Measurements from ENCODE around the gene ACOX3. TPM values are rescaled to one million over a fixed set of nuclear protein-coding genes. Genes with fewer than 3 reads are reported as not detected.
A peak's percentile ranks its signal among the peaks of the same experiment; 100 is the strongest.

The ACOX3 gene
- polyA plus RNA-seq, 1 donor: 15.2 TPM

DNA sequence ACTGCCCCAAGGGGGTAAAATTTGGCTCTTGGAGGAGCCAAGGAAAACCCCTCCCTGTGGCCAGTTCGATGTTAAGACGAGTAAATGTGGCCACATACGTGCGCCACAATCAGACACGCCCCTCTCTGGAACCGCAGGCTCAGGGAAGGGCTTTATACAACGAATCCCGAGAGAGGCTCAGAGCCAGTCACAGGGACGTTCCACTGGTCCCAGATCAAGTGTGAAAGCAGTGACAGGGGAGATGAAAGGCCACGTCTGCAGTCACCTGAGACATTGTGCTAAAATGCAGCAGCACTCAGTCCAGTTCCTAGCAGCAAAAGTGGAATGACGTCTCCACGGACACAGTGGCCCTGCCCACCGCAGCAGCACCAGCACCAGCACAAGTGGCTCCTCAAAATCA is 68.0 kb downstream of the ACOX3 start:
- DNase-seq: no peak

DNA sequence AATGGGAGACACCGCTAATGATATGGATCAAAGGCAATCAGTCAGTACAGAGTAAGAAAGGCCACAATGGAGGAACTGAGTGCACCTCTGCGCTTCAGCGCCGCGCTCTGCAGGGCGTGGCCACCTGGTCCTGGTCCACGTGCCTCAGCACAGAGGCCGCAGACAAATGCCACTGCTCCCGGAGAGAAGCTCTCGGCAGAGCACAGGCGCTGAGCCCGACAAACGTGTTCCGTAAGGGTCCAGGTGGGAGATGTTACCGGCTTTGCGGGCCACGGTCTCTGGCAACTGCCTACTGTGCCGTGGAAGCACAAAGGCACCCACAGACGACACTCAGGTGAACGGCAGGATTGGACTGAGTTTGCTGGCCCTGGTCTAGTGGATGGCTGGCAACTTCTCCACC is 68.9 kb downstream of the ACOX3 start:
- DNase-seq: no peak

DNA sequence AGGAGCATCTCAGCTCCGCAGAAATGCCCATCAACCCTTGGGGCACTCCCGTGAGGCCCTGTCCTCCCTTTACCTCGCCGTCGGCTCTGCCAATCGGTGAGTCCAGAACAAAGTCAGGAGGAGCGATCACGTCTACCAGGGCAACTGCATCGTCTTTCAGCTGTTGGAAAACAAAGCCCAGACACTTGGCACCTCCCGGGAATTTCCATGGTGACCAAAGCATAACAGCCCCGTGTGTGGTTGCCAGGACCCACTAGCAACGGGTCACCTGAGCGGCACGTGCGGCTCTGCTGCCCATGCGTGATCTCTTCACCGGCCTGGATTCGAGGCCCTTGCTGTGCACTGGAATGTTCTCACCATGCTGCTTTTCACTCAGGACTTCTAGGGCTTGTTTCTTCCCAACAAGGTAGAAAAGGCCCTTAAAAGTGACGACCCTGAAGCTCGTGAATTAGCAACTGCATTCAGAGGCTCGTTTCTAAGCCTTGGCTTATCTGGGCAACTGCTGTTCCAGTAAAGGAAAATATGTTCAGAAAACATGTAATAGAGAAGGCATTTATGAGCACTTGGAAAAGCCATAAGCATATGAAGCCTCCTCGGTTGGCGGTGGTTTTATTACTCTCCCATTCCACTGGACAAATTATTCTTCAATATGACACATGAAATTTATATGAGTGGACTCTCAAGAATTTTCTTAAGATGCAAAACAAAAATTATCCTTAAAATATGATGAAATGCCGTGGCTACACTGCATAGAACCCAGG is 69.5 kb downstream of the ACOX3 start:
- peak; percentile 56 for DNase-seq

DNA sequence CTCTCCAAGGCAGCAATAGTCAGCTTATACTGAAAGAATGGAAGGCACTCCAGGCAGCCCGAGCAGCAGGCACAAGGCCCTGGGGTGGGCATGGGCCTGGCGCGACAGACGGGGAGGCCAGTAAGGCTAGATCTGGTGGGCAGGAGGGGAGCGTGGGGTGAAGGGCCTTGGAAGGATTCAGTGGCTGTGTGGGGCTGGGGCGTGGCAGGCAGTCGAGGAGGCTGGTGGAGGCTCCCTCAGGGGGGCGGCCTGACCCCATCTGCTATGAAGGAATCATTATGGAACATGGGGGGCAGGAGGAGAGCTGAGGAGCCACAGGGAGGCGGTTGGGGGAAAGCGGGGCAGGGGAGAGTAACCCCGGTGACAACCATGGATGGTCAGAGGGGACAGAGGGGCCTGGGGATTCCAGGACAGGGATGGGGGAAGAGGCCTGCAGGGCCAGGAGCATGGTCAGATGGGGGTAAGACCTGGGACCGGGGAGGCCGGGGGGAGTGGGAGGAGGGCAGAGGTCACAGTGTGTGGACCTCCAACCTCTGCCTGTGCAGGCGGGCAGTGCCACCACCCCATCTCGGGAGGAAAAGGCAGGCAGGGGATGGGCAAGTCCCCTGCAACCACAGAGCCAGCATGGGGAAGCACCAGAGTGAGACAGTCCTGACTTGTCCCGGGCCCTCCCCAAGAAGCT is 70.3 kb downstream of the ACOX3 start:
- DNase-seq: no peak

DNA sequence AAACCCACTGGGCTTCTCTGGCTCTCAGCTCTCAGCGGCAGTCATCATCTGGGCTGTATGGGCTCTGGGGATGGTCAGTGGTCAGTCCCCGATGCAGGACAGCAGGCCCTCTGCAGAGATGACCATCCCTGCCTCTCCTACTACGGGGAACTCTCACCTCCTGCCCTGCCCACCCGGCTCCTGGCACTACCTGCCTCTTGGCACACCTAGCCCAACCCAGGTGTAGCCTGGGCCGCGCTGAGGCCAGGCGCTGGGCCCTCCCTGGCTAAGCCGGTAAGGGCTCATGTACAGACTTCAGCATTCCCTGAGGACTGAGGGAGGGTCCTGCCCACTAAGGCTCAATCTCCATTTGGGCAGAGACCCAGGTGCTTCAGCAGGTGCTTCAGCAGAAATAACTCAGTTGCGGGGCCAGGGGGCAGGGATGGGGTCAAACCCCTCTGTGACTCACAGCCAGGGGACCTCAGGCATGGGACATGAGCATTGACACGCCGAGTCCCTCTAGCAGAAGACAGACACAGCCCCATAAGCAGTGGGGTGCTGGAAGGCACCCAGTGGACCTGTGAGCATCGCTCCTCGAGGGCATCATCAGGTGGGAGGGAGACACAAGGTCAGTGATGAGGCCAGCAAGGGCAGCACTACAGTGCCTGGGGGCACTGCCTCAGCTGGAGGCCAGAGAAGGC is 71.0 kb downstream of the ACOX3 start:
- no peak for DNase-seq

DNA sequence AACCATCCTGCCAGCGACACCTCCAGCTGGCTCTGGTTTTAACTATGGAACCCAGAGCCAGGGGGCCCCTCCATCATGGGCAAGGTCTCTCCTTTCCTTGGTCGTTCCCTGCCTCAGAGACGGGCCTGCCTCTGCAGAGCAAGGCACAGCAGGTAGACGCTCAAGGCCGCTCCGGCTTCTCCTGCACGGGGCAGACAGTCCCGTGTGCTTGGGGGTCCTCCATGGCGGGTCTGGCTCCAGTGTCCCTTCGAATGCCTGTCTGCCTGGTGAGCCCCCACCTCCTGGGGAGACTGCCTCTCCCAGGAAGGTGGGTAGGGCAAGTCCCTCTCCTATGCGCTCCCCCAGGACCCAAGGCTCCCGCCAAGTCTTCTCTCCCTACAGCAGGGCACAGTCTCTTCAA is 71.5 kb downstream of the ACOX3 start:
- no peak for DNase-seq

DNA sequence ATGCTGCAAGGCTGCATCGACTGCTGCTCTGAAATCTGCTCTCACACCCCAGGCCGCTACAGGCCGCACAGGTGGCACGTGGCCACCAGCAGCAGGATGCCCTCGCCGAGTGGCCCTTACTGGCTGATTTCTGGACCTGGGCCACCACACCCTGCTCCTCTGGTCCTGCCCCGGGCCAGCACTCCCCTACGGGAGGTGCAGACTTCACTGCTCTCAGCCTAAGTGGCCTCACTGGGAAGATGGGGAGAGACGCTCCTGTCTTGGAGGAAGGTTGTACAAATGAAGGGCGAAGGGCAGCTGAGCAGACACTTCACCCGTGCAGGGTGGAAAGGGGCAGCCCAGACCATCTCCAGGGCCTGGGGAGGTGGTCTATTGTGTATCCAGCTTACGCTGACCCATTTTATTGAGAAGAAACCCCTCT is 72.5 kb downstream of the ACOX3 start:
- no peak for DNase-seq

DNA sequence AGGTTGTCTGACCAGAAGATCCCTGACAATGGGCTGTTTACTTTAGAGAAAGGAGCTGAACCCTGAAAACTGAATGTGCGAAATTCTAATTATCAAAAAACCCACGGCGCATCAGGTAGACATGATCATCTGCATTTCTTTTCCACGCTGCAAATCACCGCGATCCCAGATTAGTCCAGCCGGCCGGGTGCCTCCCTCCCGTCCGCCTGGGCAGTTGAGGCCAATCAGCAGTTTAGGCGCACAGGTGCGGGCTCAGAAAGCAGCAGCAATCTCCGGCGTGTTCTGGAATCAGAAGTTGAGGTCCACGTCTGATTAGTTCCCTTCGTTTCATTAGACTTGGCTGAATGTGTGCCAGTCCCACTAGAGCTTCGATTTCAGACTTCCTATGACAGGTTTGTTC is 73.9 kb downstream of the ACOX3 start:
- DNase-seq: no peak

DNA sequence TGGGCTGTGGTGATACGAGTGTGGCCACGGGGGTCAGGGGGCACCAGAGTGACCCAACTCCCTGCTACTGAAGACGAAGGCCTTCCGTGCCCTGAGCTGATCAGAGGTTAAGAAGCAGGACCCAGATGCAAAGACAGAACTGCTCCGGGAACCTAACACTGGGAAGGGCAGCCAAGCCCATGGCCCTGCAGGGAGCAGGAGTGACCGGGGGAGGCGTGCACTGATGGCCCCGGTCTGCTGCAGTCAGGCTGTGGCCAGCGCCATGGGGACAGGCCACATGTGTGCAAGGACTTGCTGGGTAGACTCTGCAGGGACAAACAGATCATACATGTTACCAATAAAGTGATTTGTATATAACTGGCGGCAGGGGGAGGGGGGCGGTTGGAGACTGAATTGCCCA is 74.6 kb downstream of the ACOX3 start:
- no peak for DNase-seq

DNA sequence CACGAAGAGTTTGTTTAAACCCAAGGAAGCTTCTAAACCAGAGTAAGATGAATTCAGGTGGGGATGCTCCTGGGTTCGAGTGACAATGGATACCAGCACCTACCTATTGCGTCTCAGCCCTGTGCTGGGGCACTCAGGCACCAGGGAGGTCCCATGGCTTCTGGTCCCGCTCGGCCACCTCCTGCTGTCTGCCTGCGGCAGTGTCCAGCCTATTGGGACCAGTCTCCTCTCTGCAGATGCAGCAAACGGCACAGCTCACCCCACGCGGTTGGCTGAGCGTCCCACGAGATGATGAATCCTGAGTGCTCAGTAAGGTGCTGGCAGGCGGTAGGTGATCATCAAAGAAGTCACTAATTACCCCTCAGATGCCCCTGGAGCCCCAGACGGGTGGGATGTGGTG is 75.2 kb downstream of the ACOX3 start:
- DNase-seq: no peak

DNA sequence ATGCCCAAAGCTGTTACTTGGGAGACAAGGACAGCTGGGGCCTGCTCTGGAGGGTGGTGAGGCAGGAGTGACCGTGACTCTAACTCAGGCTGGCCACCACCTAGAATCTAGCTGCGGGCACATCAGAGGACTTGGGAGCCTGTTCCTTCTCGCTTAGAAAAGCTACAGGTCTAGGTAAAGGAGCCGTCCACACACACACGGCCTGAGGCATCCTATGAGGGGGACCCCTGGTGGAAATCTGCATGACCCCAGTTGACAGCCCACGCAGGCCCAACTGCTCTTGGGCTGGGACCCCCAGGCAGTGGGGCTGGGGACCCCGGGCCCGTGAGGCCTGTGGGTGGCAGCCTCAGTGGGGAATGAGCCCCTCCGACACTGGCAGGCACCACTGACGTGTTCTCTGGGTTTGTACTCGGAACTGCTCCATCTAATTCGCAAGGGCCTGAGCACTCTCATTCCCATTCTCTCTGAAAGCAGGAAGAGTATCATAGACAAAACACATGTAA is 75.6 kb downstream of the ACOX3 start:
- no peak for DNase-seq

DNA sequence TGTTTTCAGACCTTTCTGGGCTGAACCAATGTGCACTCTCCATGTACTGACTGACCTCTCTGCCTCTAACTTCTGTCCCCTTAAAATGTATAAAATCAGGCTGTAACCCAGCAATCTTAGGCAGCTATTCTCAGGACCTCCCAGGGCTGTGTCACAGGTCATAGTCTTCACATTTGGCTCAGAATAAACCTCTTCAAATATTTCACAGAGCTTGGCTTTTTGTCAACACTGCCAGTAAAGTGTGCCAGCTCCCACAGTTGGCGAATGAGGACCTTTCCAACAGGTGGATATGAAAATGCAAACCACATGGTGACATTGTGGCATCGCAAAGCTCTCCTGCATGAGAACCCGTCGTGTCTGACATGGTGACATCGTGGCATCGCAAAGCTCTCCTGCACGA is 76.4 kb downstream of the ACOX3 start:
- DNase-seq: no peak

DNA sequence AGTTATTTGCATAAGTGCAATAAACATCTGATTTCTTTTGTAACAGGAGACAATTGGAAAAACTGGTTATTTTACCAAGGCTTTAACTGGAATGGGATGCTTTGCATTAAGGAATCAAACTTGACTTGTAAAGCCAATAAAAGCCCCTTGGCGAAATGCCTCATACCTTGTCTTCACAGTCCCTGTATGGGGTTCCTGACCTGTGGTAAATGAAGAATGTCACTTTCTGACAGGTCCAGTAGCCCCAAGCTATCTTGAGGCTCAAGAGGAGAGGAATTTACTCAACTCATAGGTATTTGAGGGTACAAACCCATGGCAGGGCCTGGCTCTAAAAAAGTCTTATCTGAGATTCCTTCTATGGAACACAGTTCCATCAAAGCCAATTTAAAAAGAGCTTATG is 78.0 kb downstream of the ACOX3 start:
- no peak for DNase-seq

DNA sequence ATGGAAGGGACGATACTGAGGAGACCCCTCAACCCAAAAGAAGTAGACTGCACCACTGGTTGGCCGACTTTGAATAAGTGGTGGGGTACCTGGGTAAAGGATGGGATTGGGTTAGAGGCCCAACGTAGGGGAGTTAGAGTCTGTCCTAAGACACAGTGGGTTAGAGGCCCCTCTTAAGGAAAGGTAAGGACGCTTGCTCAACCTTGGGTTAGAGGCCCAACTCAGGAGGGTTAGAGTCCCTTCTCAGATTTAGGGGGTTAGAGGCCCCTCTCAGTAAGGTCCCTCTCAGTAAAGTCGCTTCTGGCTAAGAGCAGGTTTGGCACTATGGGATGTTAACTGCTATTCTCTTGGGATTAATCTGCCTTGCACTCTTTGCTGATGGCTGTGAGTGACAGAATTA is 81.3 kb downstream of the ACOX3 start:
- no peak for DNase-seq

DNA sequence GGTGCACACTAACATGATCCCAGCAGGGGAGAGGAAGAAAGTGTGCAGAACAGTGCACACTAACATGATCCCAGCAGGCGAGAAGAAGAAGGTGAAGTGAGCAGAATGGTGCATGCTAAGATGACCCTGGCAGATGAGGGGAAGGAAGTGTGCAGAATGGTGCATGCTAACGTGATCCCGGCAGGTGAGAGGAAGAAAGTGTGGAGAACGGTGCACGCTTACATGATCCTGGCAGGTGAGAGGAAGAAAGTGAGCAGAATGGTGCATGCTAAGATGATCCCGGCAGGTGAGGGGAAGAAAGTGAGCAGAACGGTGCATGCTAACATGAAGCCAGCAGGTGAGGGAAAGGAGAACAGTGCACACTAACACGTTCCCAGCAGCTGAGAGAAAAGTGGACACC is 83.7 kb downstream of the ACOX3 start:
- DNase-seq: no peak

DNA sequence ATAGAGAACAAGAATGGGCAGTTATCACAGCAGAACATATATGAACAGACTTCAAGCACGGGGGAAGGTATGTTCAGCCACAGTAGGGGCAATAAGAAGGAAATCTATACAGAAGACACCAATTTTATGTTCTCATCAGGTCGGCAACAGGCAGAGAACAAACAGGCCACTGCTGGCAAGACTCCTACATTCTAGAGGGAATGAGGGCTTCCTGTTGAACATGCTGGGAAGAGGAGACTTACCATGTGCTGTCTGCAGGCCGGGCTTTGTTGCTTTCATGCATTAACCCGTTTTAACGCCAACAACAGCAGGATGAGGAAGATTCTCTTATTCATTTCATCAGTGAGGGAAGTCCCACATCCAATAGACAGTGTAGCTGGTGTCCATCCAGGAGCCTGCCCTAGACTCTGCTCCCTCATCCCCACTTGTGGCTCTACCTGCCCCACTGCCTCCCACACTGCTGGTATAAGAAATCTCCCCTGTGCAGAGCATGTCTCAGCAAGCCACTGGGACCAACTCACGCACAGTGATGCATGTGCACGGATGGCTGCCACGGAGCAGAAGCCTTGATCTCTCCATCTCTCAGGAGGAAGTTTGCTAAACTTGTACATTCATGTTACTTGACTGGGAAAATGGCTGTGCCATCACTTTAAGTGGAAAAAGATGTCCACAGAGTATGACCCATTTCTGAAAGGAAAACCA is 84.5 kb downstream of the ACOX3 start:
- DNase-seq: no peak

DNA sequence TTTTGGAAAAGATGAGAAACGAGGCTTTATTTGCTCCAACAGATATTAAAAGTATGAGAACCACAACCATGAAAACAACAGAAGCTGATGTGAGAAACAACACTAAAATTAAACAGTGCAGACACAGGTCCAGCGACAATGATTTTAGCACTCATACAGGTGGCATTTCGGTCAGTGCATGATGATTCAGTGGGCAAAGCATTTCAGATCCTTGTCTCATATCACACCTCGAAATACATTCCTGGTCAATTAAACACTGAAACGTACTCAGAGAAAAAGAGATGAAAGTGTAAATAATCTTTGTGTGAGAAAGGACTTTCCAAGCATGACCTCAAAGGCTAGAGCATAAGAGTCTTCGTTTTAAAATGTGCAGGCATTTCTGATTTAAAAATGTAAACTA is 85.2 kb downstream of the ACOX3 start:
- no peak for DNase-seq

DNA sequence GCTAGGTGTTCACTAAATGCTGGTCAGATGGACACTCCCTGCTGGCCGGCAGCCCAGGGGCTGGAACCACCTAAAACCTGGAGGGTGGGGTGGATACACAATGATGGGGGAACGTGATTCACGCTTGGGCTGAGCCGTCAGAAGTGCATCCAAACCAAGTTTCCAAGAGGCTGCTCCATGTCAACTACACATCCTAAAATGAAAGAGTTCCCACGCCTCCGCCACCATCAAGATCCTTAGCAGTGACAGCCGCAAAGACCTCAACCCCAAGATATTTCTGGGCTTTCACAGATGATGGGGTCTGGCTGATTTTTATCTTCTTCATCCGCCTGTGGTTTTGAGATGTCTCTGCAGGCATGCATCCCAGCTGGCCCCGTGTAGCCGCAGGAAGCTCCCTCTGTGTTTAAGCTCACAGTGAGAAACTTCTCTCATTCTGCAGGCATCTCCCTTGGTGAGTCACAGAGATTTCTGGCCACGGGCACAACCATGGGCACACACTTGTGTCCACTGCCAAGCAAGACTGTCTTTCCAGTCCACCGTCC is 86.5 kb downstream of the ACOX3 start:
- DNase-seq: no peak

DNA sequence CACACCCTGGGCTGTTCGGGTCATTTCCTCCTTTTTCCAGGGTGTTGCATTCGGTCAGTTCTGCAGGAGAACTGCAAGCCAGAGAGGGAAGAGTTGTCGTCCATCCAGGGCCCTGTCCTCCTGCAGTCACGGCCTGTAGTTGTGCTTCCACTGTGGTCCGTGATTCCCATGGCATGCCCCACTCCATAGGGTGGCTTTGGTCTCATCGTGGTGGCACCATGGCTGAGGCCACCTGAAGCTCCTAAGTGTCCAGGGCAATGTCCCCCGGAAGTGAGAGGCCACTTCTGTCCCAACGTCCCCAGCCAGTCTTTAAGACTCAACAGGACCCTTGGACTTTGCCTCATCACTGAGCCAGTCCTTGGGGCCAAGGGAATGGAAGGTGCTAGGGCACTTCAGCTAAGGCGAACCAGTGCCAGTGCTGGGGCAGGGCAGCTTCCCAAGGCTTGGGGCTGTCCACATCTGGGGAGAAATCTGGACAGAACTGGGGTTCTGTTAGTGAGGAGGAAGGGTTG is 87.3 kb downstream of the ACOX3 start:
- DNase-seq: no peak

DNA sequence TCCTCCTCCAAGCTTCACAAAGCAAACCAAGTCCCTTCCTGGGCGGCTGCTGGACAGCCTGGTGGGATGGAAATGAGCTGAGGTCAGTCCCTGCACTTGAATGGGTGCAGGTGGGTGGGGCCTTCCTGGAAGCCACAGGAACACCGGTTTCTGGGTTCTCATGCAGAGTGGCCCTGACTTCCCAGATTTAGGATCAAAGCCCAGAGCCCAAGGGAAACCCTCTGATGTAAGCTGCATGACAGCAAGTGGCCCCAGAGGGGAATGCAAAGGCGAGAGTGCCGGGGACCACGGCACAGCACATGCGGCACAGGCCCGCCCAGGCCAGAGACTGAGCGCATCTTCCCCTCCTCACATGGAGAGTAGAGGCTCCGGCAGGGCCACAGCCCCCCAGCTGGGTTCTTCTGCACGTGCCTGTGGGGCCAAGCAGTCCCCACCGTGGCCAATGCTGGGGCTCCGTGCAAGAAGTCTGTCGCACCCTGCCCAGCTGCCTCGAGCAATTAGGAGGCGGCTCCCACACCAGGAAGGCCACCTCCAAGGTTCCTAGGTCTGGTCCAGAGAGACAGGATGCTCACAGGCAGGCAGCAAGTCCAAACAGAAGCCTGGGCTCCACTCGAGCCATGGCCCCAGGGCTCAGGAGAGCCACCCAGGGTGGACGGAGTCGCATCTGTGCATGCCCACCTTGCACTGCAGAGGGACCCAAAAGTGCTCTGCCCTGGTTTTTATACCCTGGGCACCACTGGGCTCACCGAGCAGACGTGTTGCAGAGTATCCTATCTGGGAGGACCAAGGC is 88.0 kb downstream of the ACOX3 start:
- DNase-seq: no peak

DNA sequence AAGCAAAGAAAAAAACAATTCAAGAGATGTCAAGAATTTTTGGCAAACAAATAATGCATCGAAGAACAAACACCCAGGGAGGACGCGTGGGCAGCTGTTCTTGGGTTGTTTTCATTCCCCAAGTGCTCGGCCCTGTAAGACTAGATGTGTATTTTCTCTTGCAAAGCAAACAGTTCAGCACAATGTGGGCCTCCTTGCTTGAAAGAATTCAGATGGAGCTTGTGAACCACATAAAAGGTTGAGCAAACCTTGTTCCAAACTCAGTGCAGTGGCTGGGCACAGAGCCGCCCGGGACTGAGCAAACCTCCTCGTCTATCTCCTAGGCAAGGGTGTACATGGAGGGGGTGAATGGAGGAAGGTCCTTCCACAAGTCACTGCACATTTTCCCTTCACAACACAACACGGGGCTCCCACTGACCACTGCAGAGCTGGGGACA is 88.6 kb downstream of the ACOX3 start:
- no peak for DNase-seq
